SK-N-SH treated with all-trans-retinoic acid at 6 μM for 48 hours (cell line): Measurements from ENCODE around the gene KRTAP10-10.
"Not testable (repeated sequence)": the region's sequence is repeated elsewhere in the genome, so short reads cannot be mapped to it uniquely, and the experiment has no call there.

Experiments used
- ATAC-seq: fragments of 200-7000 bp; cut with Tn5 transposase; 3 replicates; pipeline ENCODE4 v1.9.1; 2020; ENCODE audit warnings: mild to moderate bottlenecking, moderate library complexity
- ARNTL ChIP-seq: fragments of 450-650 bp; formaldehyde crosslinking; IDR thresholded peaks from 2 replicates; pipeline ENCODE4 v1.5.0; 2020; ENCODE audit warnings: low read depth, mild to moderate bottlenecking, moderate library complexity, borderline replicate concordance
- BACH2 ChIP-seq: fragments of 250-450 bp; sonication (Bioruptor Pico); IDR thresholded peaks from 2 replicates; pipeline ENCODE4 v1.9.0; 2021; ENCODE audit warnings: mild to moderate bottlenecking, borderline replicate concordance
- CREB5 ChIP-seq: fragments of 250-450 bp; sonication (Bioruptor Pico); IDR thresholded peaks from 2 replicates; pipeline ENCODE4 v1.5.1; 2020; ENCODE audit warnings: low read depth, mild to moderate bottlenecking, moderate library complexity
- CSDC2 ChIP-seq: fragments of 250-450 bp; sonication (Bioruptor Pico); IDR thresholded peaks from 2 replicates; pipeline ENCODE4 v1.5.0; 2020; ENCODE audit warnings: mild to moderate bottlenecking, moderate library complexity
- CSRNP3 ChIP-seq: fragments of 250-450 bp; sonication (Bioruptor Pico); IDR thresholded peaks from 2 replicates; pipeline ENCODE4 v1.5.1; 2021; ENCODE audit warnings: mild to moderate bottlenecking, moderate library complexity
- ESRRG ChIP-seq: fragments of 250-450 bp; sonication (Bioruptor Pico); IDR thresholded peaks from 2 replicates; pipeline ENCODE4 v1.6.1; 2021; ENCODE audit warnings: mild to moderate bottlenecking
- ISL1 ChIP-seq: fragments of 250-450 bp; sonication (Bioruptor Pico); IDR thresholded peaks from 2 replicates; pipeline ENCODE4 v2.1.2; 2022; ENCODE audit warnings: mild to moderate bottlenecking, moderate library complexity
- OSR1 ChIP-seq: fragments of 250-450 bp; sonication (Bioruptor Pico); IDR thresholded peaks from 2 replicates; pipeline ENCODE4 v1.8.0; 2022; ENCODE audit warnings: moderate library complexity, mild to moderate bottlenecking, inconsistent platforms
- POU6F1 ChIP-seq: fragments of 250-450 bp; sonication (Bioruptor Pico); IDR thresholded peaks from 2 replicates; pipeline ENCODE4 v1.8.0; 2021; ENCODE audit warnings: low read depth, mild to moderate bottlenecking, moderate library complexity, borderline replicate concordance
- PPARA ChIP-seq: fragments of 250-450 bp; sonication (Bioruptor Pico); IDR thresholded peaks from 2 replicates; pipeline ENCODE4 v1.5.0; 2020; ENCODE audit warnings: mild to moderate bottlenecking, borderline replicate concordance
- RARB ChIP-seq: fragments of 250-450 bp; sonication (Bioruptor Pico); IDR thresholded peaks from 2 replicates; pipeline ENCODE4 v1.8.0; 2021; ENCODE audit warnings: mild to moderate bottlenecking, moderate library complexity
- TCF4 ChIP-seq: fragments of 250-450 bp; sonication (Bioruptor Pico); IDR thresholded peaks from 2 replicates; pipeline ENCODE4 v1.8.0; 2021; ENCODE audit warnings: mild to moderate bottlenecking, moderate library complexity, borderline replicate concordance
- TOX ChIP-seq: fragments of 250-450 bp; sonication (Bioruptor Pico); IDR thresholded peaks from 2 replicates; pipeline ENCODE4 v1.8.0; 2021; ENCODE audit warnings: mild to moderate bottlenecking, moderate library complexity, borderline replicate concordance
- ZC3H10 ChIP-seq: fragments of 250-450 bp; sonication (Bioruptor Pico); IDR thresholded peaks from 2 replicates; pipeline ENCODE4 v1.5.1; 2021; ENCODE audit warnings: mild to moderate bottlenecking, moderate library complexity
- ZFP3 ChIP-seq: fragments of 250-450 bp; sonication (Bioruptor Pico); IDR thresholded peaks from 2 replicates; pipeline ENCODE4 v1.5.0; 2020; ENCODE audit warnings: mild to moderate bottlenecking, moderate library complexity
- ZFP30 ChIP-seq: fragments of 450-650 bp; formaldehyde crosslinking; IDR thresholded peaks from 2 replicates; pipeline ENCODE4 v1.5.0; 2022; ENCODE audit warnings: mild to moderate bottlenecking, moderate library complexity
- ZNF565 ChIP-seq: fragments of 450-650 bp; formaldehyde crosslinking; conservative IDR thresholded peaks from 2 replicates; pipeline ENCODE4 v1.5.0; 2020; ENCODE audit warnings: low read depth, mild to moderate bottlenecking, moderate library complexity
- TF ChIP-seq, protein P1 (sequence below): fragments of 250-450 bp; sonication (Bioruptor Pico); IDR thresholded peaks from 2 replicates; pipeline ENCODE4 v1.5.0; 2020; ENCODE audit warnings: mild to moderate bottlenecking, moderate library complexity
- TF ChIP-seq, protein P2 (sequence below): fragments of 250-450 bp; sonication (Bioruptor Pico); IDR thresholded peaks from 2 replicates; pipeline ENCODE4 v1.8.0; 2020; ENCODE audit warnings: mild to moderate bottlenecking, moderate library complexity, borderline replicate concordance

Gene KRTAP10-10

DNA sequence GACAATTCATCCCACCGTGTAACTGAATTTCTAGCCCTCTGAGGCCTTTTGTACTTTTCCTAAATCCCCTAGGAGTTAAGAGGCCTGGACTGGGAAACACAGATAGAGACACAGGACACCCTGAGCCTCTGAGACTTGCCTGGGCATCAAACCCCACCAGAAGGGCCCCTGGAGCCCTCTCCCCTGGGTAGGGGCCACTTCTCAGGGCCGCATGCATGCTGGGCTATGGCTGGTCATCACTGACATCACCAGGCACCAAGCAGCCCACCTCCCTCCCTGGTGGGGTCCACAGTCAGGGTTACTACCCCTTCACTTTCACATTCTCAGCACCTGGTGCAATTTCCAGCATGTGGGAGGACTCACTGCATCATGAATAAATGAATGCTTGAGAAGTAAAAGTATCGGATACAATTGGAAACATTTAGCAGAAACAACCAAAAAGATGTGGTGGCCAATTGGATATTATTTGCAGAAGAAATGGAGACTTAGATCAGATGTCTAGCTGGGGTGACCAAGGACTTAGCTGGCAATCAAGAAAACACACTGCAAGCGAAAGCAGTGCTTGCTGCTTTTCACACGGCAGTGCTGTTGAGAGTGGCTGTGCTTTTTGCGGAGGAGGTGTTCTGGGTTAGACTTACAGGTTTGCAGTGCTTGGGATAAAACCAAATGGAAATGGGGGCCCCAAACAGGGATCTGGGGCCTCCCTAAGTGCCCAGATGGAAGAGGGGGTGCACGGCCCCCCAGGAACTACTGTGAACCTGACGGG lies 37.7 kb upstream of the KRTAP10-10 start:
- no peak for ATAC-seq
- TF ChIP-seq ZNF565 (CRISPR knock-in tag) (no peak), PPARA (CRISPR knock-in tag) (no peak), ZFP3 (CRISPR knock-in tag) (no peak), ZC3H10 (CRISPR knock-in tag) (no peak), ISL1 (CRISPR knock-in tag) (no peak), BACH2 (CRISPR knock-in tag) (no peak), ESRRG (CRISPR knock-in tag) (no peak)

DNA sequence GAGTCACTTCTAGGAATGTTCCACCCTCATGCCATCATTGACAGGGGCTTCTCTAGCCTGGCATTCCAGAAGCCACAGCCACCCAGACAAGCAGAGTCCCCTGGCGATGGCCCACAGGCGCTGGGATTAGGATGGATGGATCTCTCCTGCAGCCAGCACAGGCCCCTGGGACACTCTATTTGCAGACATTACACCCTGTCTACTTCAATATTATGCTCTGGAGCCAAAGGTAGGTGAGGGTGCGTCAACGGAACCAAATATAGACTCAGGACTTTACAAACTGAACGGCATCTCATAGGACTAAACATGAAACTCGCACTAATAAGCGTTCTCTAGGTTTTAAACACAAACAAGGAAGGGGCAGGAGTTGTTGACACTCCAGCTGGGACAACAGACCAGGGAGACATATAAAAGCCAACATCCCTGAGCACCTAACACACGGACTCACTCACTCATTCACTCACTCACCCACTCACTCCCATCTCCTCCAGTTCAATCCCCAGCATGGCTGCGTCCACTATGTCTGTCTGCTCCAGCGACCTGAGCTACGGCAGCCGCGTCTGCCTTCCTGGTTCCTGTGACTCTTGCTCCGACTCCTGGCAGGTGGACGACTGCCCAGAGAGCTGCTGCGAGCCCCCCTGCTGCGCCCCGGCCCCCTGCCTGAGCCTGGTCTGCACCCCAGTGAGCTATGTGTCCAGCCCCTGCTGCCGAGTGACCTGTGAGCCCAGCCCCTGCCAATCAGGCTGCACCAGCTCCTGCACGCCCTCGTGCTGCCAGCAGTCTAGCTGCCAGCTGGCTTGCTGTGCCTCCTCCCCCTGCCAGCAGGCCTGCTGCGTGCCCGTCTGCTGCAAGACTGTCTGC lies 36.8 kb upstream of the KRTAP10-10 start, which contains the start of gene KRTAP10-7:
Gene KRTAP10-7, plus strand, starts transcription at position 480 of the 861 bp plus-strand sequence. Its CDS starts 25 bp downstream, at position 505.
- ATAC-seq, result not testable (repeated sequence)

DNA sequence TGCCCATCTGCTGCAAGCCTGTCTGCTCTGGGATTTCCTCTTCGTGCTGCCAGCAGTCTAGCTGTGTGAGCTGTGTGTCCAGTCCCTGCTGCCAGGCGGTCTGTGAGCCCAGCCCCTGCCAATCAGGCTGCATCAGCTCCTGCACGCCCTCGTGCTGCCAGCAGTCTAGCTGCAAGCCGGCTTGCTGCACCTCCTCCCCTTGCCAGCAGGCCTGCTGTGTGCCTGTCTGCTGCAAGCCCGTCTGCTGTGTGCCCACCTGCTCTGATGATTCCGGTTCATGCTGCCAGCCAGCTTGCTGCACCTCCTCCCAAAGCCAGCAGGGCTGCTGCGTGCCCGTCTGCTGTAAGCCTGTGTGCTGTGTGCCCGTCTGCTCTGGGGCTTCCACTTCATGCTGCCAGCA lies 36.1 kb upstream of the KRTAP10-10 start:
- peak; percentile 46; the same call in 1 of the 3 replicates for ATAC-seq

- TF ChIP-seq OSR1 (CRISPR knock-in tag) (no peak), ZFP30 (CRISPR knock-in tag) (no peak), POU6F1 (CRISPR knock-in tag) (no peak), PPARA (CRISPR knock-in tag) (no peak), ESRRG (CRISPR knock-in tag) (no peak), CSDC2 (CRISPR knock-in tag) (no peak), TCF4 (no peak), BACH2 (CRISPR knock-in tag) (no peak), CSRNP3 (CRISPR knock-in tag) (no peak), CREB5 (CRISPR knock-in tag) (no peak), TOX (CRISPR knock-in tag) (no peak), ARNTL (CRISPR knock-in tag) (no peak), ZC3H10 (CRISPR knock-in tag) (no peak), ZNF565 (CRISPR knock-in tag) (no peak), ZFP3 (CRISPR knock-in tag) (no peak), RARB (no peak), ISL1 (CRISPR knock-in tag) (no peak)
- TF ChIP-seq, protein P1, sequence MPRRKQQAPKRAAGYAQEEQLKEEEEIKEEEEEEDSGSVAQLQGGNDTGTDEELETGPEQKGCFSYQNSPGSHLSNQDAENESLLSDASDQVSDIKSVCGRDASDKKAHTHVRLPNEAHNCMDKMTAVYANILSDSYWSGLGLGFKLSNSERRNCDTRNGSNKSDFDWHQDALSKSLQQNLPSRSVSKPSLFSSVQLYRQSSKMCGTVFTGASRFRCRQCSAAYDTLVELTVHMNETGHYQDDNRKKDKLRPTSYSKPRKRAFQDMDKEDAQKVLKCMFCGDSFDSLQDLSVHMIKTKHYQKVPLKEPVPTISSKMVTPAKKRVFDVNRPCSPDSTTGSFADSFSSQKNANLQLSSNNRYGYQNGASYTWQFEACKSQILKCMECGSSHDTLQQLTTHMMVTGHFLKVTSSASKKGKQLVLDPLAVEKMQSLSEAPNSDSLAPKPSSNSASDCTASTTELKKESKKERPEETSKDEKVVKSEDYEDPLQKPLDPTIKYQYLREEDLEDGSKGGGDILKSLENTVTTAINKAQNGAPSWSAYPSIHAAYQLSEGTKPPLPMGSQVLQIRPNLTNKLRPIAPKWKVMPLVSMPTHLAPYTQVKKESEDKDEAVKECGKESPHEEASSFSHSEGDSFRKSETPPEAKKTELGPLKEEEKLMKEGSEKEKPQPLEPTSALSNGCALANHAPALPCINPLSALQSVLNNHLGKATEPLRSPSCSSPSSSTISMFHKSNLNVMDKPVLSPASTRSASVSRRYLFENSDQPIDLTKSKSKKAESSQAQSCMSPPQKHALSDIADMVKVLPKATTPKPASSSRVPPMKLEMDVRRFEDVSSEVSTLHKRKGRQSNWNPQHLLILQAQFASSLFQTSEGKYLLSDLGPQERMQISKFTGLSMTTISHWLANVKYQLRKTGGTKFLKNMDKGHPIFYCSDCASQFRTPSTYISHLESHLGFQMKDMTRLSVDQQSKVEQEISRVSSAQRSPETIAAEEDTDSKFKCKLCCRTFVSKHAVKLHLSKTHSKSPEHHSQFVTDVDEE (CRISPR knock-in tag), result no peak
- TF ChIP-seq, protein P2, sequence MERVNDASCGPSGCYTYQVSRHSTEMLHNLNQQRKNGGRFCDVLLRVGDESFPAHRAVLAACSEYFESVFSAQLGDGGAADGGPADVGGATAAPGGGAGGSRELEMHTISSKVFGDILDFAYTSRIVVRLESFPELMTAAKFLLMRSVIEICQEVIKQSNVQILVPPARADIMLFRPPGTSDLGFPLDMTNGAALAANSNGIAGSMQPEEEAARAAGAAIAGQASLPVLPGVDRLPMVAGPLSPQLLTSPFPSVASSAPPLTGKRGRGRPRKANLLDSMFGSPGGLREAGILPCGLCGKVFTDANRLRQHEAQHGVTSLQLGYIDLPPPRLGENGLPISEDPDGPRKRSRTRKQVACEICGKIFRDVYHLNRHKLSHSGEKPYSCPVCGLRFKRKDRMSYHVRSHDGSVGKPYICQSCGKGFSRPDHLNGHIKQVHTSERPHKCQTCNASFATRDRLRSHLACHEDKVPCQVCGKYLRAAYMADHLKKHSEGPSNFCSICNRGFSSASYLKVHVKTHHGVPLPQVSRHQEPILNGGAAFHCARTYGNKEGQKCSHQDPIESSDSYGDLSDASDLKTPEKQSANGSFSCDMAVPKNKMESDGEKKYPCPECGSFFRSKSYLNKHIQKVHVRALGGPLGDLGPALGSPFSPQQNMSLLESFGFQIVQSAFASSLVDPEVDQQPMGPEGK (CRISPR knock-in tag), result no peak
- no peak for ATAC-seq
These were observed 35.3 kb upstream of the KRTAP10-10 start for GRCh38 chr21:44601596-44602462.
